Measurements from ENCODE around the gene EPB41L2.
A peak's percentile ranks its signal among the peaks of the same experiment; 100 is the strongest.
"Not testable (repeated sequence)": the region's sequence is repeated elsewhere in the genome, so short reads cannot be mapped to it uniquely, and the experiment has no call there.

EPB41L2 gene

DNA sequence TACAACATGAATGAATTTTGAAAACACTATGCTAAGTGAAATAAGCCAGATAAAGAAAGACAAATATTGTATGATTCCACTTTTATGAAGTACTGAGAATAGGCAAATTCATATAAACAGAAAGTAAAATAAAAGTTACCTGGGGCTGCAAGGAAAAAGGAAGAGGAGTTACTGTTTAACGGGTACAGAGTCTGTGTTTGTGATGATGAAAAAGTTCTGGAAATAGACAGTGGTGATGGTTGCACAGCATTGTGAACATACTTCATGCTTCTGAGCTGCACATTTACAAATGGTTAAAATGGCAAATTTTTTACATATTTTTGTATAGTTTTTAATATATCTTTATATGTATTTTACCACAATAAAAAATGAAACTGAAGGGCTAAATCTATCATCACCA, 29.4 kb downstream of the EPB41L2 start:
- no peak for DNase-seq

GRCh38 chr6:131029626-131030297, 33.3 kb downstream of the EPB41L2 start:
- no peak for DNase-seq

DNA sequence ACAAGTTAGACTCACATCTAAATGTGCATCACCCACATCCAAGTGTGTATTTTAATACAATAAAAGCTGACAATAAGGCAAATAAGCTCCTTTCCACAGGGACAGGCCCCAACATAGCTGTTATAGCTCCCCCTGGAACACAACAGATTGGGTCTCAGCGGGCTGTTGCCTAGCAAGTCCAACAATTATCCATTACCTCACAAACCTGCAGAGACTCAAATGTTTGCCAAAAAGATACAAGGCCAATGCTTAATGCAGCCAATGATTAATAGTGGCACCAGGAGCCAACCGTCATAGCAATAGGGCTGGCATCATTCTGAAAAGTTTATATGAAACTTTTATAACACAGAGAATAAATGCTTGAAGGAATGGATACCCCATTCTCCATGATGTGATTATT, 35.7 kb downstream of the EPB41L2 start:
- no peak for DNase-seq

DNA sequence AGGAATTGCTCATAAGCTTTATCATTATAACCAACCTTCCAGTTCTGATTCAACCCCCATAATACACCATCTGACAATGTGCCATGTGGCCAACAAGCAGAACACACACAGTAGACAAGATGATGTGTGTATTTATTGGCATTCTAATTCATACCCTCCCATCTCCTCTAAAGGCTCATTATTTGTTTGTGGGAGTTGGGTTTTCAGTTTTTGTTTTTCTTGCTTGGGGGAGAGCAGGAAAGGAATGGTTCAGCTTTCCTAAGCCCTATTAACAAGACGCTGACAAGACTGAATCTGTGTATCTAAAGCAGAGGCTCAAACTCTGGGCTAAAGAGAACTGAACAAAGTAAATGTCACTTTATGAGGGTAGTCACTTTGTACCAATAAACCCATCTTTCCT, 36.8 kb downstream of the EPB41L2 start:
- no peak for DNase-seq

DNA sequence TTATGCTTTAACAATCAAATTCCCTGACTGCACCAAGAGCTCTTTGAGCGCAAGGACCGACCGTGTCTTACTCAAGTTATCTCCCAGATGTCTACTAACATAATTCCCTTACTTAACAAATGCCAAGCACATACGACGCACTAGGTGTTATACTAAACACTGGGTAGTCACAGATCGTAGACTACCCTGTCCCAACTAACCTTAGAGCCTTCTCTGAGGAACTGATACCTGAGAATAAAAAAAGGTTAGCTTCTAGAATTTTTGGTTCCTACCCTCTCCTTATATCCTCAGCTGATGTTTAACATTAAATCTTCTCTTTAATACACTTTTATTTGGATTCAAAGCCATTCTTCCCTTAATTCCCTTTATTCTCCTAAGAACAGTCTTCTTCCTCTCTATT, 38.5 kb downstream of the EPB41L2 start:
- no peak for DNase-seq

- DNase-seq, result no peak
These were observed 39.1 kb downstream of the EPB41L2 start for GRCh38 chr6:131023834-131024504.

DNA sequence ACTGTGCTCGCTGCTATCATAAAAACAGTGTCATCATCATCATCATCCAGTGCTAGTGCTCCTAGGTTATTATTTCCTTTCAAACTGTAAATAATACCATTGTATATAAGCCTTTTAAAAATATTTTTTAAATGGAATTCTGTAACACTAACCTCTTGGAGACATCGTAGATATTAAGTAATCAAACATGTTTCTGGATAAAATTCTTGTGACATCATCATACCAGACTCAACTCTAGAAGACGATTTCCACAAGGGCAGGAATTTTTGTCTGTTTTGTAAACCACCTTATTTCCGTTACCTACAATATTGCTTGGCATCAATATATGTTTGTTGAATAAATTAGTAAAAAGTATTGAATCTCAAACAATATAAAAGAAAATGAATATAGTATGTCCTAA, 40.4 kb downstream of the EPB41L2 start:
- no peak for DNase-seq

- DNase-seq, result no peak
These were observed 45.1 kb downstream of the EPB41L2 start for GRCh38 chr6:131017962-131018361.

DNA sequence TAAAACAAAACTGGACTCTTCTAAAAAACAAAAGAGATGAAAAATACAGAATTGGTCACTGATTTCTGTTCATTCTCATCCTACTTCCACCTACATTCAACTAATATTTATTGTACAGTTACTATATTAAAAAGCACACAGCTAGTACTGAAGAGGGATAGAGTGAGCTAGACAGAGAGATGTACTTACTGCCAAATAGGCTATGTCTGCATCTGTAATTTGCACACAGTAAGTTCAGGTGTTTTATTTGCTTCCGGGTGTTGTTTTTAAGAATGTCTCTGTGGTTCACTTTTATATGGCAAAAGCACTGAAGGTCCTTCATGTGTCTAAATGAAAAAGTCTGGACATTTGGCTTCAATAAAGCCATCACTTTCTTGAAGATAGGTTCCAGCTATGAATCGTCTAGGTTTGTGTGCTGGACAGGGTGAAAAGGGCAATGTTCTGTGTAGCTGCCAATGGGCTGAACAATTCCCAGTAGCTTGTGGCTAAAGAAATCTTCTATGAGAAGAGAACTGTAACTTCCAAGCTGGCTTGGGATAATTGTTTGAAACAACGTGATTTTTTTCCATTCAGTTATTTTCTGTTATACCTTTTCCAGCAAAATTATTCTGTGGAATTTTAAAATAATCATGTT, 47.3 kb downstream of the EPB41L2 start:
- peak; percentile 31 for DNase-seq

GRCh38 chr6:131015025-131015591, 47.9 kb downstream of the EPB41L2 start:
- no peak for DNase-seq

GRCh38 chr6:131014080-131014776, 48.8 kb downstream of the EPB41L2 start:
- DNase-seq, result no peak

- DNase-seq, result no peak
These were observed 49.5 kb downstream of the EPB41L2 start for GRCh38 chr6:131013495-131013894.

DNA sequence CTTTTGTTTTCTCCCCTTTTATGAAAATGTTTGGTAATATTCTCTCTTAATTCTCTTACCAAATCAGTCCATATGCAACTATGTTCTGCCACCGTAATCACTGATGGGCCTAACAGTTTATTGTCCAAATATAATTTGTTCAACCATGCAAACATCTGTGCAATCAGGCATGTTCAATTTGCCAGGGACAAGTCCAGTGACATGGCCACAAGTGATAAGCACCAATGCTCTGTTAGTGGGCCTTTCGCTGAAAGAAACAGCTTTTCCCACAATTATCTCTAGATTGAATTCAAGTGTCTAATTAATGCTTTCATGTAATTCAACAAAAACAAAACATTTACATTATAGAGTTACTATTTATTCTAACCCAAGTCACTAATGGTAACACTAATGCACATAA, 53.3 kb downstream of the EPB41L2 start:
- peak; percentile 87 for DNase-seq

DNA sequence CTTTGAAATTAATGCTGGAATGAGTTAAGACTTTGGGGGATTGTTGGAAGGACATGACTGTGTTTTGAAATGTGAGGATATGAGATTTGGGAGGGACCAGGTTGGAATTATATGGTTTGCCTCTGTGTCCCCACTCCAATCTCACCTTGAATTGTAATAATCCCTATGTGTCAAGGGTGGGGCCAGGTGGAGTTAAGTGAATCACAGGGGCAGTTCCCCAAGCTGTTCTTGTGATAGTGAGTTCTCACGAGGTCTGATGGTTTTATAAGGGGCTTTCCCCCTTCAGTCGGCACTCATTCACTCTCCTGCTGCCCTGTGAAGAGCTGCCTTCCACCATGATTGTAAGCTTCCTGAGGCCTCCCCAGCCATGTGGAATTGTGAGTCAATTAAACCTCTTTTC, 54.1 kb downstream of the EPB41L2 start:
- DNase-seq, result not testable (repeated sequence)

DNA sequence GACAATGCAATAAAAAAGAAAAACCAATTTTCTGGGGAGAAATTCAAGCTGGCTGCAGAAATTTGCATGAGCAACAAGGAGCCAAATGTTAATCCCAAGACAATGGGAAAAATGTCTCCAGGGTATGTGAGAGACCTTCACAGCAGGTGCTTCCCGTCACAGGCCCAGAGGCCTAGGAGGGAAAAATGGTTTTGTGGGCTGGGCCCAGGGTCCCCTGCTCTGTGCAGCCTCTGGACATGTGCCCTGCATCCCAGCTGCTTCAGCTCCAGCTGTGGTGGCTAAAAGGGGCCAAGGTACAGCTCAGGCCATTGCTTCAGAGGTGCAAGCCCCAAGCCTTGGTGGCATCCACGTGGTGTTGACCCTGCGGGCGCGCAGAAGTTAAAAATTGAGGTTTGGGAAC, 55.1 kb downstream of the EPB41L2 start:
- DNase-seq, result not testable (repeated sequence)

- no peak for DNase-seq
These were observed 55.8 kb downstream of the EPB41L2 start for GRCh38 chr6:131007286-131007685.

DNA sequence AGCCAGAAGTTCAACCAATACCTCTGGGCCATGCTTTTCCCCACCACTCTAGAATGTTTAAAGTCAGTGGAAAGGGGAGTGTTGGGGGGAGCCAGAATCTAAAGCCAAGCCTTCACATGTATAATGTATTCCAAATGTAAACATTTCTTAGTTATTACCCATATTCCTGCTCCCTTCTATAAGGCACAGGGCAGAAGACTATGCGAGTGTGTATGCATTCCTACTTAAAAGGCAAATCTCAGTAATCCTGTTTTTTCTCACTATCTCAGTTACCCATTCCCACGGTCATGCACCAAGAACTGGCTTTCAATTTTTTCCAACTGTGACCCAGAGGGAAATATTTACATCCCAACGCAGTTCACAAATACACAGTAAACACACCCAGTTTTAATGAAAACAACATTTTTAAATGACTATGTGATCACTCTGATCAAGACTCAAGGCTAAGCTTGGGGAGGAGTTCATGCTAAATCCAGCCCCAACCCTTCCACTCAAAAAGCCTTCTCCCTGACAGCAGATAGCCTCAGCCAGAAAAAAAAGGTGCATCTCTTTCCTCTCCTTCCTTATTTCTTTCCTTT, 57.5 kb downstream of the EPB41L2 start:
- no peak for DNase-seq

DNA sequence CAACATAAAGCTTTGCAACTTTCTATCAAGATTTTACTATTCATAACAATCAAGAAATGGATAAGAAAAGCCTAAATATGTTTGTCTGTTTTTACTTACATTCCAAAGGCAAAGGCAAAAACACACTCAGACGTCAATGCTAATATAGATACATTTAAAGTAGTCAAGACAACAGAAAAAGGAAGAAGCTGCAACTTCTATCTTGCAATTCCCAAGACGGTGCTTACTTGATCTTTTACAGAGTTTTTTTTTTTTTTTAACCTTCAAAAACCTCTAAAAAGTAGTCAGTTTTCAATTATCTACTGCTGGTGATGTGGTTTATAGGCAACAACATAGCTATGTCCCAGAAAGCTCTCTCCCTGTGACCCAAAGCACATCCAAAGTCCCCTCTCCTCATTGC, 58.1 kb downstream of the EPB41L2 start:
- no peak for DNase-seq

DNA sequence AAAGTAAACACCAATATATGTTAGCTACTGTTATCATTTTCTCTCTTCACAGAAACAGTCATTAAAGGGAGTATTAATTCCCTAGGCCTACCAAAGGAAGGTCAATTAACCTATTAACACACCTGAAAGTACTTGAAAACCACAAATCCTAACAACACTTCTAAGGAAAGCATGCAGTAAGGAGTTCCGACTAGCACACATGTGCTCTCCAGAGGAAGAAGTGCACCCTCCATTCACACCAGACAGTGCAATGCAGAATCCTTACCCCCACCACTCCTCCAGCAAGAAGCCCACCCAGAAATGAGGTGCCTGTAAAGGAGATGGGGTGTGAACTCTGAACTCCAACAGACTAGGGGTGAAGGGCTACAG, 58.7 kb downstream of the EPB41L2 start:
- no peak for DNase-seq

GRCh38 chr6:131003488-131004386, 59.3 kb downstream of the EPB41L2 start:
- DNase-seq, result peak; percentile 49

DNA sequence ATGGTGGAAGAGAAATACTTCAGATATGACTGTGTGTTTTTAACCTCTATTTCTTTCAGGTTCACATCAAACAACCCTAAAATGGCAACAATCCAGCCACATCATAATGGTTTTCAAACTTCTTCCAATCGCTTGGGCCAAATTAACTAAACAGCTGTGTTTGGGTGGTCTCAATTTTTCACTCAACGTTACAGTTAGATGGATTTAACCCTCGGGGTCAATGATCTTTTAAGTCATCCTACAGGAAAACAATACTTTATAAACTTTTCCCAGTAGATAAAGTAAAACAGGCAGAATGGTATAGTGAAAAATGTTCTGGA, 60.4 kb downstream of the EPB41L2 start:
- no peak for DNase-seq

All from eye (tissue), 1 donor.